NCI-H146 (cell line): ENCODE measurements around the gene STAP2.

Source experiments
- DNase-seq: peaks from one replicate; lab custom pipeline; 2025; lab: John Stamatoyannopoulos, UW

The STAP2 gene

DNA sequence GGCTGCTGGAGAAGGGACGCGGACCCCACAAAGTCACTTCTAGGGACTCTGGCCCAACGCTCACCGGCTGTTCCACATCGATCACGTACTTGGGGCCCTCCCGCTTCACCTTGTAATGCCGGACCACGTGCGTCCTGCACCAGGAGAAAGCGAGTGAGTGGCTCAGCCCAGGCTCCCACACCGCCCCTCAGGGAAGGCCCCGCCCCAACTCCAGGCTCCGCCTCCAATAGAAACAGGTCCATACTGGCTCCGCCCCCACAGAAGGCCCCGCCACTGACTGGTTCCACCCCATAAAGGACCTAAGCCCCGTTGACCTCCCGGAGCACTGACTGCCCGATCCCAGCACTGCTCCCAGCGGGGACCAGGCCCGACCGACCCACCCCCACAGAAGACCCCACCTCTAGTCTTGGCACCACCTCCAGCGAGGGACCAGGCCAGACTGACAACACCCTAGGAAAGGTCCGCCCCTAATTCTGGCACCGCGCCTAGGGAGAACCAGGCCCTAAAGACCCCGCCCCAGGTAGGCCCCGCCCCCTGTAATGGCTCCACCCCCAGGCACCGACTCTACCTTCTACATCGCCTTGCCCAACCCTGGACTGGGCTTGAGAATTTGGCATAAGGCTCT, 11.3 kb downstream of the STAP2 start:
- no peak for DNase-seq

- no peak for DNase-seq
Observed at GRCh38 chr19:4326837-4327251, 11.8 kb downstream of the STAP2 start.

DNA sequence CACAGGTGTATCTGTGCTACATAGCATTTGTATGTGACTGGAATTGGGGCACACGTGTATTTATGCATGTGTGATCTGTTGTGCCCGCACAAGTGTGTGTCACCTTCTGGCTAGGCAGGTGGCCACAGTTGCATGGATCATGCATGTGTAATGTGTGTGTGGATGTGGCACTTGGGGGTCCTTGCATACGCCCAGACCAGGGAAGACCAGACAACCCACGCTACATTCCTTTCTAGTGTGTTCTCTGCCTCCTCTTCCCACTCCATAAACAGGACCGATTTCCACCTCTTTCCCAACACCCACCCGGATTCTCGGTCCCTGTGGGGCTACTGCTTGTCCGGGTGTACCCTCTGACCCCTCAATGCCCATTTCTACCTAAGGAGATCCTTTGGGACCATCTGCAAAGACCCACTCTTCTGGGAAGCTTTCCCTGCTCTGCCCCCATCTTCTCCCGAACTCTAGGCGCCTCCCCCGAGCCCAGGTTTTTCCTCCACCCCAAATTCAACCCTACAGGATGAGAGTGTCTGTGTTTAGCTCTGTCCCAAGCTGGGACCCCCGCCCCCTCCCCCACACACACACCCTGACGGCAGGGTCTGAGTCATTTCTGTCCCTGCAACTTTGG, 12.3 kb downstream of the STAP2 start:
- DNase-seq: no peak

DNA sequence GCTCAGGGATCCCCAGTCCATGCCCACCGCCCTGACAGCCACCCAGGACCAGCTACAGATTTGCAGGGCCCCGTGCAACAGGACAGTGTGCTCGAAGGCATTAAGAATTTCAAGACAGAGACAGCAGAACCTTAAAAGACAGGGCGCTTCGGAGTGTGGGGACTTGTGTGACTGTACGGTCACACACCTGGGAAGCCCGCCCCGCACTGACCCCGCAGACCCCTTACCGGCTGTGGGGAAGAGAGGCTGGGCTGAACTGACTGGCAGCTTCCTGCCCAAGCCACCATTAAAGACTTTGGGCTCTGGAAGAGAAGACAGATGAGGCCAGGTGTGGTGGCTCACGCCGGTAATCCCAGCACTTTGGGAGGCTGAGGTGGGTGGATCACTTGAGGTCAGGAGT, 14.4 kb downstream of the STAP2 start:
- no peak for DNase-seq

DNA sequence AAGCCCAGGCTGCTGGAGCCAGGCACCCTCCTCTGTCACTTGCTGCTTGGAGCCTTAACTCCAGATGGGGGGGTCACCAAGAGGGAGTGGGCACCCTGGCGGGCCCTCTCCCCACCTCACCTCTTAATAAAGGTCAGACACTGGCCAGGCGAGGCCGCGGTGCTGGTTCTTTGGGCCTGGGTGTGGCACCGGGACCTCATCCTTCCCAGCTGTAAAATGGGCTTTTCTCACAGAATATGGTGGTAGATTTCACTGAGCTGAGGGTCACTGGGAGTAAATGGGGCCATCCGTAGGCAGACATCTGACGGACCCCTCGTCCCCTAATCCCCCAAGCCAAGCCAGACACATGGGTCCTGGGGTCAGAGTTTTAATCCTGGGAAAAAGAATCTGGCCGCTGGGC, 14.9 kb downstream of the STAP2 start:
- no peak for DNase-seq

- DNase-seq: no peak
Observed at GRCh38 chr19:4322942-4323665, 15.5 kb downstream of the STAP2 start.

- DNase-seq: no peak
Observed at GRCh38 chr19:4320419-4320818, 18.2 kb downstream of the STAP2 start.

DNA sequence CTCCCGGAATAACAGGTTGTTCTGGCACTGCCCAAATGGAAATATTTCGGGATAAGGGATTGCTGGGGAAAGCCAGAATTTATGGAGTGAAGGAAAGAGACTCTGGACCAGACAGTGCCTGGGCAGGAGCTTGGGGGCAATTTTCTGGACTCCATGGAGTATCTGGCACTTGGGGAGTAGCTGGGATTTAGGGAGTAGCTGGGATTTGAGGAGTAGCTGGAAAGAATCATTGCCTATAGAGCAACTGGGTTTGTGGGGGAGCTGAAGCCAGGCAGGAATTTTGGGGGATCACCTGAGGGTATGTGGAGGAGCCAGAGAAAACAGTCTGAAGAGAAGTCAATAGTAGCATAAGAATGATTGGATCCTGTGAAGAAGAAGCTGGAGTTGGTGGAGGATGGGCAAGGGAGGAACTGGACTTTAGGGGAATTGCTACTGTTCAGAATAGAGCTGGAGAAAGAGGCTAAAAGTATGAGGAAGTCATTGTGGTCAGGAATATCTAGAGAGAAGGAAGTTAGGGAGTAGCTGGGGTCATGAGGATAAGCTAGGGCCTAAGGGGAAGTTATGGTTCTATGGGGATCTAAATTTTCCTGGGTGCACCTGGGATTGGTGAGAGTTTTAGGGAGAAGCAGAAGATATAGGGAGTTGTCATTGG, 19.4 kb downstream of the STAP2 start:
- DNase-seq: no peak

DNA sequence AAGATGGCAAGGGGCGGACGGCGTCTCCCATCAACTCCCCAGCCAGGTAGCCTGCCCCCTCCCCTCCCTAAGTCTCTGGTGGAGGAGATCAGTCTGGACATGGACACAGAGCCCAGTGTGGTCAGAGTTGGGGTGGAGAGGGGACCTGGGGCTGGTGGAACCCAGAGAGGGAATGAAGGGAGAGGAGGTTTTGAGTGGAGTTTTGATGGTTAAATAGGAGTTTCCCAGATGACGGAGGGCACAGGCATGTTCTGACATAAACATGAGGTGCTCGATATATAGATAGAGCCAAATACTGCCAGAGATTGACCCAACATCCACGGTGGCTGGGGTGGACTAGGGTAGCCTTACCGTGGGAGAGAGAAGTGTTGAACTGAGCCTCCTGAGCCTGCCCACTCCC, 20.2 kb downstream of the STAP2 start:
- no peak for DNase-seq

DNA sequence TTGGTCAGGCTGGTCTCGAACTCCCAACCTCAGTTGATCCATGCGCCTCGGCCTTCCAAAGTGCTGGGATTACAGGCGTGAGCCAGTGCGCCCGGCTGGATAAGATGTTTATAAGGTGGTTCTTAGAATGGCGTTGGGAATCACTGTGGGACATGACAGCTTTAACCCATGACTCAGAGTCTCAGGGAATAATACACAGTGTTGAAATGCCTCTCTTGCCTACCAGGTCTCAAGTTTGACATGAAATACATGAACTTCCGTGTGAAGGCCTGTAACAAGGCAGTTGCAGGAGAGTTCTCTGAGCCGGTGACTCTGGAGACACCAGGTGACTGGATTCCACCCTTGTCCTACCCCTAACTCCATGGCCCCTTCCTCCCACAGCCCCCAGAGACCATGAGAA, 21.7 kb downstream of the STAP2 start:
- no peak for DNase-seq

DNA sequence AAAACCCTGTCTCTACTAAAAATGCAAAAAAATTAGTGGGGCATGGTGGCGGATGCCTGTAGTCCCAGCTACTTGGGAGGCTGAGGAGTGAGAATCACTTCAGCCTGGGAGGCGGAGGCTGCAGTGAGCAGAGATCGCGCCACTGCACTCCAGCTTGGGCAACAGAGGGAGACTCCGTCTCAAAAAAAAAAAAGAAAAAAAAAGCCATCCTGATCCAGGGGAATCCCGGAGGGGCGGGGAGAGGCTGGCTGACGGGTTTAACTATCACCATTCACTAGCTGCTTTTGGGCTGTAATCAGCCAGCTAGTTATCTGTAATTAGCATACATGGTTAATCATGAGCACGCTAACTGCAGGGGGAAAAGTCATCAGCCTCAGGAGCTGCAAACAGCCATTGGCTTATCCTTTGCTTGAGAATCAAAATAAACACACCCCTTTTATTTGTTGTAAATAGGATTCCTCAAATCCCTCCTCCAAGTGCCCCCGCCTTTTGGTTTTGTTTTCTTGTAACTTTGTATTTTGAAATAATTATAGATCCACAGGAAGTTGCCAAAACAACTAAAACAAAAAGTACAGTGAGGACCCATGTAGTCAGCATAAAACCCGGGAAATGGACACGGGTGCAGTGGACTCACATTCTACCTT, 24.7 kb downstream of the STAP2 start:
- no peak for DNase-seq

GRCh38 chr19:4310247-4311121, 28.1 kb downstream of the STAP2 start:
- peak; percentile 20 for DNase-seq

GRCh38 chr19:4305659-4306058, 33.0 kb downstream of the STAP2 start:
- no peak for DNase-seq

GRCh38 chr19:4305257-4305612, 33.4 kb downstream of the STAP2 start:
- no peak for DNase-seq

DNA sequence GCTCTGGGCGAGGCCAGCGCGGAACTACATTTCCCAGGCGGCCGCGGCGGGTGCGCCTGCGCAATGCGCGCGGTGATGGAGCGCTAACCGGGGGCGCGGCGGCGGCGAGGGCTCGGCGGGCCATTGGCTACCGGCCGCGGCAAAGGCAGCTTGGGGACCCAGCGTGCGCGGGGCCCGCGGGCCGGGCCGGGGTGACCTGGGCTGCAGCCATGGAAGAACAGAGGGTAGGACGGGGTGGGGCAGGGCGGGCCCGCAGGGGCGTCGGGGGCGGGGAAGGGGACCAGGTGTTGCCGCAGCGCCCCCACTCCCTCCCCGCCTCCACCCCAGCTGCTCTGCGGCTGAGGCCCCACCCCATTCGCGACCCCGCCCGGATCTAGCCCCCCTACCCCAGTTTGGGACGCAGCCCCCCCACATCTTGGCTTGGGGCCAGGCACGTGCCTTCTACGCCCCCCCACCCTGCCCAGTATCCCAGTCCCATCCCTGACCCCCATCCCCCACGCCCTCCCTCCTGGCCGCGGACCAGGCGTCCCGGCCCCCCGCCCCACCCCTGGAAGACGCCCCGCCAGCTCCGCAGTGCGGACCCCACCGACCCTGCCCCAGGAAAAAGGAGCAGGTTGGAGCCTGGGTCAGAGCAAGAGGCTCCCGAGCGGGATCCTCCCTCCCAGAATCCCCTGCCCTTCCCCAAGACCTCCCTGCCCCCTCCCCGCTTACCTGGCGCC, 33.9 kb downstream of the STAP2 start, which contains the start of gene FSD1:
FSD1 (plus strand) TSS at position 61 of the 719 bp plus-strand sequence; CDS start at position 210, 149 bp downstream.
- DNase-seq: peak; percentile 66

DNA sequence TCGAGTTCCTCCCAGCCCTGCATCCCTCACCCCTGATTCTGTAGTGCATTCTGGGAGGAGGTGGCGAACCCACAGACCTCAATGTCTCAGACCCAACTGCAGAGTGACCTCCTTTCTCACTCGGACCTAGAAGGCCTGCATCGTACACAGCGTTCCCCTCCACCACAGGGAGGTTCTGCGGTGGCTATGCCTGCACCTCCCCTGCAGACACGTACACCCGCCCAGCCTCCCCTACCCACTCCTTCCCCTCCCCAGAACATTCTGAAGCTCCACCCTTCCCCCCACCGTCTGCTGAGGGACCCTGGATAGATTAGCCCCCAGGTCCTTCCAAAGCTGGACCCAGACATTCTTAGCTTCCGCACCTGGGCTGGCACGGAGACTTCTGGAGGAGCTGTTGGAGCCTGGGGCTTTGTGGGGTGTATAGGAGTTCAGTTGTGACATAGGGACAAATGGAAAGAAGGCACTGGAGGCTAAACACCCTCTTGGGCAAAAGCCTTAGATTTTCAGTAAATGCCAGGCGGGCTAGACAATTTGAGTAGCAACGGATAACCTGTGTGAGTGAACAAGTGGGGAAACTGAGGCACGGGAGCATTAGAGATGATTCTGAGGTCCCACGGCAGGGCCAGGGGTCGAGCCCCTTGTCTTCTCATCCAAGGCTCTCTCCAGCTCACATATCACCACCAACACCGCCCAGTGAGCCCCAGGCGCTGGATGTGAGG, 34.6 kb downstream of the STAP2 start:
- no peak for DNase-seq

DNA sequence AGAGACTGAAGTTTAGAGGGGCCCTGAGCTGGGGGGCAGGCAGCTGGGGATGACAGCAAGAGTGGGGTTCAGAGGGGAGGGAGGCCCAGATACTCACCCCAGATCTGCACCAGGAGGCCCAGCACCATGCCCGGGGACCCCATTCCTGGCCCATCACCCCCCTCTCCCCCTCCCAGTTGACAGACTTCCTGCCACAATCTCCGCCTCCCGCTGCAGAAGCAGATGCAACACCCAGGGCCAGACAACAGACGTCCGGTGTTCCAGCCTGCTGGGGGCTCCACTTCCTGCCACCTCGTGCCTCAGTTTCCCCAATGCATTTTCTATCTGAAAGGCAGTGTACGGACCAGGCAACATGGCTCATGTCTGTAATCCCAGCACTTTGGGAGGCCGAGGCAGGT, 36.4 kb downstream of the STAP2 start, which contains the start of gene TMIGD2:
TMIGD2 (minus strand) TSS at position 147 of the 398 bp plus-strand sequence; CDS start at position 143, 4 bp downstream.
- DNase-seq: no peak

GRCh38 chr19:4301590-4302242, 36.9 kb downstream of the STAP2 start:
- DNase-seq: no peak

DNA sequence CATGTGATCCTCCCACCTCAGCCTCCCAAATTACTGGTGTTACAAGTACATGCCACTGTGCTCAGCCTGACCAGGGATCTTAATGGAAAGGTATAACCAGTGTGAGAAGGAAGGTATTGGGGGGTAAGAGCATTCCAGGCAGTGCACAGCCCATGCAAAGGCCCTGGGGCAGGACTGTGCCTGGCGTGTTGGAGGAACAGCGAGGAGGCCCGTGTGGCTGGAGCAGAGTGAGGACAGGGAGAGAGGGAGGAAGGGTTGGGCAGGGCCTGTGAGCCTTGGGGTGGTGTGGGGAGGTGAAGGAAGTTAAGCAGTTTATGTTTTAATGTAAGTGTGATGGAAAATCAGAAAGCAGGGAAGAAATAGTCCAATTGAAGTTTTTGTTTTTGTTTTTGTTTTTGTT, 38.0 kb downstream of the STAP2 start:
- no peak for DNase-seq
